ENCODE results near the gene CNDP1.

CNDP1 gene

GRCh38 chr18:74631623-74632350 is 97.5 kb downstream of the CNDP1 start:
- no peak for DNase-seq

DNA sequence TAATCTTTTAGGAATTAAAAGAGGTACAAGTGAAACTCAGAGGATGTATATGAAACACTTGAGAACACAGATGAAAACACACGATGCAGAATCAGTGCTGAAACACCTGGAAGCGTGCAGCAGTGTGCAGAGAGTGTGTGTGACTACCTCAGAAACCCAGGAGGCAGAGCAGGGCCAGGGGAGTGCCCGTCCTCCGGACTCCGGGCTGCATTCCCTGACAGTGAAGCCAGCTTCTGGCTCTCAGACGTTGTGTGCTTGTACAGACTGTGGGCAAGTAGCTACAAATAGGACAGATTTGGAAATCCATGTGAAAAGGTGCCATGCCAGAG is 98.0 kb downstream of the CNDP1 start:
- DNase-seq = no peak

DNA sequence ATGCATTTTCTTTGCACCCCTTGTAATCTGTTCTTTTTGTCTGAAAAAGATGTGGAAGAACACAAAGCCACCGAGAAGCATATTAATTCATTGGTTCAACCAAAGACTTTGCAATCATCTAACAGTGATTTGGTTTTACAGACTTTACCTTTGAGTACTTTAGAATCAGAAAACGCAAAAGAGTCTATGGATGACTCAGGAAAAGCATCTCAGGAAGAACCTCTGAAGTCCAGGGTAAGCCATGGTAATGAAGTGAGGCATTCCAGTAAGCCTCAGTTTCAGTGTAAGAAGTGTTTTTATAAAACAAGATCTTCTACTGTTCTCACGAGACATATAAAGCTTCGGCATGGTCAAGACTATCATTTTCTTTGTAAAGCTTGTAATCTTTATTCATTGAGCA is 98.6 kb downstream of the CNDP1 start:
- DNase-seq = no peak

DNA sequence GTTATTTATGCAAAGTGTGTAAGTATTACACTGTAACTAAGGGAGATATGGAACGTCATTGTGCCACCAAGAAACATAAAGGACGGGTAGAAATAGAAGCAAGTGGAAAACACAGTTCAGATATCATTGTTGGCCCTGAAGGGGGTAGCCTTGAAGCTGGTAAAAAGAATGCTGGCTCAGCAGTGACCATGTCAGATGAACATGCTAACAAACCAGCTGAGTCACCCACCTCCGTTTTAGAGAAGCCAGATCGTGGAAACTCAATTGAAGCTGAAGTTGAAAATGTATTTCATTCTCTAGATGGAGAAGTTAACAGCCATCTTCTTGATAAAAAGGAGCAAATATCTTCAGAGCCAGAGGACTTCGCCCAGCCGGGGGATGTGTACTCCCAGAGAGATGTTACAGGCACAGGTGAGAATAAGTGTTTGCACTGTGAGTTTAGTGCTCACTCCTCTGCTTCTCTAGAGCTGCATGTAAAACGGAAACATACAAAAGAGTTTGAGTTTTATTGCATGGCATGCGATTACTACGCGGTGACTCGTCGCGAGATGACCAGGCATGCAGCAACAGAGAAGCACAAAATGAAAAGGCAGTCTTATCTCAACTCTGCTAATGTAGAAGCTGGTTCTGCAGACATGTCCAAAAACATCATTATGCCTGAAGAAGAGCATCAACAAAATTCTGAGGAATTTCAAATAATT is 99.5 kb downstream of the CNDP1 start:
- DNase-seq = no peak

DNA sequence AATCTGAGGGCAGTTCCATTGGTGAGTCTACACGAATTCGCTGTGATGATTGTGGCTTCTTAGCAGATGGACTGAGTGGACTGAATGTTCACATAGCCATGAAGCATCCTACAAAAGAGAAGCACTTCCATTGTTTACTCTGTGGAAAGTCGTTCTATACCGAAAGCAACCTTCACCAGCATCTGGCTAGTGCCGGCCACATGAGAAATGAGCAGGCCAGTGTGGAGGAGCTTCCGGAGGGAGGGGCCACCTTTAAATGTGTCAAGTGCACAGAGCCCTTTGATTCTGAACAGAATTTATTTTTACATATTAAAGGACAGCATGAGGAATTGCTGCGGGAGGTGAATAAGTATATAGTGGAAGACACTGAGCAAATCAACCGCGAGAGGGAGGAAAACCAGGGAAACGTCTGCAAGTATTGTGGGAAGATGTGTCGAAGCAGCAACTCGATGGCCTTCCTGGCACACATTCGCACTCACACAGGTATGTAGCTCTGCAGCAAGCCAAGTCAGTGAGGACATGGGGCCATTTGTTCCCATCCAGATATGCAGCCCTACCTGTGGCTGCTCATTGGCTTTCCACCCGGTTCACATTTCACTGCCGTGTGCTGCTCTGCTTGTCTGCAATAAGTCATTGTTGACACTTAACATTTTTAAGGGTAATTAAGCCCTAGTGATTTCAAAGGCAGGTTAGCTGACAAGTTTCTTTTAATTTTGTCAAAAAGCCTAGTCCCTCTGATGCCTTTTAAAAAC is 101.1 kb downstream of the CNDP1 start:
- DNase-seq = no peak

All from NCI-H82 (cell line).